Stimulated activated CD4-positive, alpha-beta T cell treated with anti-CD3 and anti-CD28 coated beads, TNF-alpha, amount 100 ng/mL, for 48 hours (primary cell): ENCODE results near the gene MUC5AC.
A peak's percentile ranks its signal among the peaks of the same experiment; 100 is the strongest.

Experiments used
- DNase-seq, 3 donors: peaks; one replicate each; pipeline ENCODE4 v3.0.0-alpha.2; 2020; ENCODE audit warnings: low read depth in 3 of 3

The MUC5AC gene

DNA sequence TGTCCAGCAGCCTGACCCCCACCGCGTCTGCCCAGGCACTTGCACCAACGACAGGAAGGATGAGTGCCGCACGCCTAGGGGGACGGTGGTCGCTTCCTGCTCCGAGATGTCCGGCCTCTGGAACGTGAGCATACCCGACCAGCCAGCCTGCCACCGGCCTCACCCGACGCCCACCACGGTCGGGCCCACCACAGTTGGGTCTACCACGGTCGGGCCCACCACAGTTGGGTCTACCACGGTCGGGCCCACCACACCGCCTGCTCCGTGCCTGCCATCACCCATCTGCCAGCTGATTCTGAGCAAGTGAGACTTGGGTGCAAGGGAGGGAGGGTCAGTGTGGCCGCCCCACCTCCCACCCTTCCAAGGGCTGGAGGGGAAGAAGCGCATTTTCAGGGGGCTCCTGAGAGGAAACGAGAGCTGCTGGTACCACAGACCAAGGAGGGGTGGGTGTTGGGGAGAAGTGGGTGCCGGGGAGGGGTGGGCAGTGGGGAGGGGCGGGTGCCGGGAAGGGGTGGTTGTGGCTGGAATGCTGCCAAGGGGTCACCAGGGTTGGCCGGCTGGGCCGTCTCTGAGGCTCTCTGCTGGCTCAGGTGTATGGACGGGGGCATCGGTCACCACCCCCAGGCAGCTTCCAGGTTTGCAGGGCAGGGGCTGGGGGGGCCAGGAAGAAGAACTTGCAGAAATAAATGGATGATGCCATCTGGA, 37.4 kb downstream of the MUC5AC start:
- no peak for DNase-seq

DNA sequence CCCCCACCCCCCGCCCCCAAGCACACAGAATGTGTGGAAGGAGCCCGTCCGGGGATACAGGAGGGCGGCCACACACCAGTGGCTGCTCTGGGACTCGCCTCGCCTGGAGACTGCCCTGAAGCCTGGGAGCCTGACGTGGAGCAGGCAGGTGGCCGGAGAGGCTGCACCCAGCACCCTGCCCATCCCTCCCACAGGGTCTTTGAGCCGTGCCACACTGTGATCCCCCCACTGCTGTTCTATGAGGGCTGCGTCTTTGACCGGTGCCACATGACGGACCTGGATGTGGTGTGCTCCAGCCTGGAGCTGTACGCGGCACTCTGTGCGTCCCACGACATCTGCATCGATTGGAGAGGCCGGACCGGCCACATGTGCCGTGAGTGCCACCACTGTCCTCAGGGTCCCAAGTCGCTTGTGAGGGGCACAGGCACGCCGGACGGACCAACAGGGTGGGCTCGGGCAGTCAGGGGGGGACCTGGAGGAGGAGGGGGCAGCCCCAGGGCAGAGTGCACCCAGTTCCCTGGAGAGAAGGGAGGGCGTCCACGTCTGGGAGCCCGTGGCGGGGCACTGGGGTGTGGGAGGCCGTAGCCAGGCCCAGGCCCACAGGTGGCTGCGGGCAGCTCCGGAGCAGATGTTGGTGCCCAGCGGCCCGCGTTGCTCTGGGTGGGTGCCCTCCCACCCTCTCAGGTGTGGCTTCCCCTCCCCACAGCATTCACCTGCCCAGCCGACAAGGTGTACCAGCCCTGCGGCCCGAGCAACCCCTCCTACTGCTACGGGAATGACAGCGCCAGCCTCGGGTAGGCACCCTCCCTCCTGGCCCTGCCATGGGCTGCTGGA, 38.1 kb downstream of the MUC5AC start:
- no peak for DNase-seq

DNA sequence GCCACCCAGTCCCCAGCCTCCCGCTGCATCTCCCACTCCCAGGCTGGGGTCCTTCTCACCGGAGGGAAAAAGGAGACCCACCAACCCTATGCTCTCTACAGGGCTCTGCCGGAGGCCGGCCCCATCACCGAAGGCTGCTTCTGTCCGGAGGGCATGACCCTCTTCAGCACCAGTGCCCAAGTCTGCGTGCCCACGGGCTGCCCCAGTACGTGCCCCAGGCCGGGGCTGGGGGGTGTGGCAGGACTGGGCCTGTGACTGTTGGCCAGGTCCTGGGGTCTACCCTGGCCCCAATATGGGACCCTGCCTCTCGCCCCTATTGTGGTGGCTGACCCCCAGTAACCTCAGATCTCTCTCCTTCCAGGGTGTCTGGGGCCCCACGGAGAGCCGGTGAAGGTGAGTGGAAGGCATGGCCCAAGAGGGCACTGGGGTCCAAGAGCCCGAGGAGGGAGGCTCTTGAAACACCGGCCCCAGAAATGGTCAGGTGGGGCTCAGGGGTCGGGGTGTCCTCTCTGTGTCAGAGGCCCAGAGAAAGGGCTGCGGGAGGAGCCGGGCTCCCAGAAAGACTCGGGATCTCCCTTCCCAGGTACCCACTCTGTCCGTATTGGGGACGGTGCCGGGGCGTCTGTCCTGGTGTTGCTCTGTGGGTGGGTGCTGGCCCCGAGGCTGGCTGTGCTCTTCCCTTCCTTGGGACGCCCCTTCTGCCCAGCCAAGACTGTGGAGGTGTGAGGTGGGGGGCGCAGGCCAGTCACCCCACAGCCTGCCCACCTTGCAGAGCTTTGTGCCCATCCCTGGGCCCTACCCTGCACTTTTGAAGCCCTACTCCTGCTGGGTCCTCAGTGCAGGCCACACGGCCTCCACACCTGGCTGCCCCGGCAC, 39.0 kb downstream of the MUC5AC start:
- no peak for DNase-seq

DNA sequence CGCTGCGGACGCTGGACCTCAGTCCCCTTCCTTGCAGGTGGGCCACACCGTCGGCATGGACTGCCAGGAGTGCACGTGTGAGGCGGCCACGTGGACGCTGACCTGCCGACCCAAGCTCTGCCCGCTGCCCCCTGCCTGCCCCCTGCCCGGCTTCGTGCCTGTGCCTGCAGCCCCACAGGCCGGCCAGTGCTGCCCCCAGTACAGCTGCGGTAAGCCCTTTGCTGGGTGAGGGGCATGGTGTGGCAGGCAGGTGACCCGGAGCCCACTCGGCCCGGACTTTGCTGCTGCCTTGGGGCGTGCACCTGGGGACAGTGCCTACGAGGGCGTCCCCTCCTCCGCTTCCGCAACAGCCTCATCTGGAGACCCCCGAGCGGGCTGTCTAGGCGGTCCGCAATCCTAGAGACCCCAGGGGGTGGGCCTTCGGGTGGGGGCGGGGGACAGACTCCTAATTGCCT, 39.7 kb downstream of the MUC5AC start:
- DNase-seq = no peak

DNA sequence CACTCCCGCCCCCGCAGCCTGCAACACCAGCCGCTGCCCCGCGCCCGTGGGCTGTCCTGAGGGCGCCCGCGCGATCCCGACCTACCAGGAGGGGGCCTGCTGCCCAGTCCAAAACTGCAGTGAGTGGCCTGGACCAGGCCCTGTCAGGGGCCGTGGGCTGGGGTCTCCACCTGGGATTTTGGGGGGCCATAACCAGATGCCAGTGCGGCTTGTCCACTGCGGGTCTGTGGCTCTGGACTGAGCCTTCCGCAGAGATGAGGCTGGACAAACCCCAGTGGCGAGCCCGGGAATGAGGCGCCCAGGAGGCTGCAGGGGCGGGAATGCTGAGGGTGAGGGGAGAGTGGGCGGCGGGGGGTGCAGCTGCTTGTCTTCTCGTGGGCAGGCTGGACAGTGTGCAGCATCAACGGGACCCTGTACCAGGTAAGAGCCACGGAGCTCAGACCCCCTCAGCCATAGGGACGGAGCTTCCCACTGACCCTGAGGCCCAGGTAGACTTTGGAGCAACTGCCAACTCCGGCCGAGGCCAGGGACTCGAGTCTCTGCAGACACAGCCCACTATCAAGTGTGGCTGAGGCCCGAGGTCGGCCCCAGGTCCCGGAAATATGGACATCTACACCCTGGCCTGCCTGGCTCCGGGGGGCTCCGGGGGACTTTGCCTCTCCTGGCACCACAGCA, 40.3 kb downstream of the MUC5AC start:
- no peak for DNase-seq

DNA sequence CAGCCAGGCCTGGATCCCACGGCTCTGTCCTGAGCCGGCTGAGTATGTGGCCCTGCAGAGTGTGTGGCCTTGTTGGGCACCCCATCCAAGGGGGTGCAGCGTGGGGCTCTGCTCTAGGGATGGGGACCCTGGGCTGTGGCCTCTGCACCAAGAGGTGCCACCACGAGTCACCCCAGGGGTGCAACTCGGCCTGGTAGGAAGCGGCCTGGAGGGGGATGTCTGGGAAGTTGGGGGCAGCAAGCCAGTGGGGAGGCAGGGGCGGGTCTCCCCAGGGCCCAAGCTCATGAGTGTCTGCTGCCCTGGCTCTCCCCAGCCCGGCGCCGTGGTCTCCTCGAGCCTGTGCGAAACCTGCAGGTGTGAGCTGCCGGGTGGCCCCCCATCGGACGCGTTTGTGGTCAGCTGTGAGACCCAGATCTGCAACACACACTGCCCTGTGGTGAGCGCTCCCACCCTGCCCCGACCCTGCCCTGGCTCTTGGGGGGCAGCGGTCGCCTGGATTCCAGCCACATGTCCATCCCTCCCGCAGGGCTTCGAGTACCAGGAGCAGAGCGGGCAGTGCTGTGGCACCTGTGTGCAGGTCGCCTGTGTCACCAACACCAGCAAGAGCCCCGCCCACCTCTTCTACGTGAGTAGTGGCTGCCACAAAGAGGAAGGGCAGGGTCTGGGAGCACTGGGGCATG, 40.9 kb downstream of the MUC5AC start:
- DNase-seq = no peak

DNA sequence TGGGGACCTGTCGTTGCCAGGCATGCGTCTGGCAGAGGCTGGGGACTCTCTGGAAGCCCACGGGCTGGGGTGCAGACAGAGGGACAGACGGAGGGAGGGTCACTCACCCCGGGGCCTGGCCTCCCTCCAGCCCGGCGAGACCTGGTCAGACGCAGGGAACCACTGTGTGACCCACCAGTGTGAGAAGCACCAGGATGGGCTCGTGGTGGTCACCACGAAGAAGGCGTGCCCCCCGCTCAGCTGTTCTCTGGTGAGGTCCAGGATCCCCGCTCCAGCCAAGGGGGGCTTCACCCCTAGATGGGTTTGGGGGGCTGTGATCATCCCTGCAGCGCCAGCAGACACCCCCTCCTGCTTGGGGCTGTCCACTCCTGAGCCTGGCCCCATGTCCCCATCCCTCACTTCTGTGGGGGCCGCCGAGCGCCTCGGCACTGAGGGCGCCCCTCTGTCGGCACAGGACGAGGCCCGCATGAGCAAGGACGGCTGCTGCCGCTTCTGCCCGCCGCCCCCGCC, 41.5 kb downstream of the MUC5AC start:
- no peak for DNase-seq

DNA sequence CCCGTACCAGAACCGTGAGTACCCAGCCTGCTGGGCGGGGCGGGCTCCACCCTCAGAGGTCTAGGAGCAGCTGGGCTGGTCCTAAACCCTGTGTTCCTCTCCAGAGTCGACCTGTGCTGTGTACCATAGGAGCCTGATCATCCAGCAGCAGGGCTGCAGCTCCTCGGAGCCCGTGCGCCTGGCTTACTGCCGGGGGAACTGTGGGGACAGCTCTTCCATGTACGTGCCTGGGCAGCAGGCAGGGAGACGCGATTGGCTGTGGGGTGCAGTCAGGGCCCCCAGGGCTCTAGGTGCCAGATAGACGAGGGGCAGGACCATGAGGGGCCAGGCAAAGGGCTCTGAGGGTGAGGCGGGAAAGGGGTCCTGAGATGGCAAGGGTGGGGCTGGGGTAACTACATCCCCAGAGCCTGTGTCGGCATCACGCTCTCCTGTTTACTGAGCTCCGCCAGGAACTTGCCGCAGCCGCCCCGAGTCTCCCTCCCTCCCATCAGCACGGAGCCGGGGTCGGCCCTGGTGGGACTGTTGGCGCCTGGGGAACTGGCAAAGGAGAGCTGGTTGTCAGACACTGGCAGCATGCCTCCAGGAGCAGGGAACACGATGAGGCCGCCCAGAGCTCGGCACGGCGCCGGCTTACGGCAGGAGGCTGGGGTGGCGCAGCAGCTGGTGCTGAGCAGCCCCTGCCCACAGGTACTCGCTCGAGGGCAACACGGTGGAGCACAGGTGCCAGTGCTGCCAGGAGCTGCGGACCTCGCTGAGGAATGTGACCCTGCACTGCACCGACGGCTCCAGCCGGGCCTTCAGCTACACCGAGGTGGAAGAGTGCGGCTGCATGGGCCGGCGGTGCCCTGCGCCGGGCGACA, 42.2 kb downstream of the MUC5AC start:
- DNase-seq = no peak

DNA sequence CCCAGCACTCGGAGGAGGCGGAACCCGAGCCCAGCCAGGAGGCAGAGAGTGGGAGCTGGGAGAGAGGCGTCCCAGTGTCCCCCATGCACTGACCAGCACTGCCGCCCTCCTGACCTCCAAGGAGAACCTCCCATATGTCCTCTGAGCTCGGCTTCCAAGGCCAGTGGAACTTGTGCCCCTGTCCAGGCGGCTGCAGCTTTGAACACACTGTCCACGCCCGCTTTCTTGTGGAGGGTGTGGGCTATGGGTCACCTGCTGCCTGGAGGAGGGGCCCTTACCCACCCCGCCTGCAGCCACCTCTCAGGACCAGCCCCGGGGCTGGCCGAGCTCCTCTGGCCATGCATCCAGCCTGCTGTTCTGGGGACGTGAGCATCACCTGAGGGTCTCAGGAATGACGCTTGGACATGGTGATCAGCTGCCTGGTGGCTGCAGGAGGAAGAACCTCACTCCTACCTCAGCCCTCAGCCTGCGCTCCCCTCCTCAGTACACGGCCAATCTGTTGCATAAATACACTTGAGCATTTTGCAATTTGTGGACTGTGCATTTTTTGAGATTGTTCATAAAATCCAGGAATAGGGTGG, 42.9 kb downstream of the MUC5AC start:
- DNase-seq = no peak

DNA sequence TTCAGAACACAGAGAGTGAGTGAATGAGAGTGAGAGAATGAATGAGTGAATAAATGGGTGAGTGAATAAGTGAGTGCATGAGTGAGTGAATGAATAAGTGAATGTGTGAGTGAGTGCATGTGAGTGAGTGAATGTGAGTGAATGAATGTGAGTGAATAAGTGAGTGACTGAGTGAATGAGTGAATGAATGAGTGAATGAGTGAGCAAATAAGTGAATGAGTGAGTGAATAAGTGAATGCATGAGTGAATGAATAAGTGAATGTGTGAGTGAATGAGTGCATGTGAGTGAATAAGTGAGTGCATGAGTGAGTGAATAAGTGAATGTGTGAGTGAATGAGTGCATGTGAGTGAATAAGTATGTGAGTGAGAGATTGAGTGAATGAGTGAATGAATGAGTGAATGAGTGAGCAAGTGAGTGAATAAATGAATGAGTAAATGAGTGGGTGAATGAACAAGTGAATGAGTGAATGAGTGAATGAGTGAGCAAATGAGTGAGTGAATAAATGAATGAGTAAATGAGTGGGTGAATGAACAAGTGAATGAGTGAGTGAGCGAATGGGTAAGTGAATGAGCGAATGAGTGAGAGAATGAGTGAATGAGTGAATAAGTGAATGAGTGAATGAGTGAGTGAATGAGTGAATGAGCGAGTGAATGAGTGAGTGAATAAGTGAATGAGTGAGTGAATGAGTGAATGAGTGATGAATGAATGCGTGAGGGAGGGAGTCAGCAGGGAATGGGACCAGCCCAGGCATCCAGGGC, 43.8 kb downstream of the MUC5AC start:
- DNase-seq = no peak

DNA sequence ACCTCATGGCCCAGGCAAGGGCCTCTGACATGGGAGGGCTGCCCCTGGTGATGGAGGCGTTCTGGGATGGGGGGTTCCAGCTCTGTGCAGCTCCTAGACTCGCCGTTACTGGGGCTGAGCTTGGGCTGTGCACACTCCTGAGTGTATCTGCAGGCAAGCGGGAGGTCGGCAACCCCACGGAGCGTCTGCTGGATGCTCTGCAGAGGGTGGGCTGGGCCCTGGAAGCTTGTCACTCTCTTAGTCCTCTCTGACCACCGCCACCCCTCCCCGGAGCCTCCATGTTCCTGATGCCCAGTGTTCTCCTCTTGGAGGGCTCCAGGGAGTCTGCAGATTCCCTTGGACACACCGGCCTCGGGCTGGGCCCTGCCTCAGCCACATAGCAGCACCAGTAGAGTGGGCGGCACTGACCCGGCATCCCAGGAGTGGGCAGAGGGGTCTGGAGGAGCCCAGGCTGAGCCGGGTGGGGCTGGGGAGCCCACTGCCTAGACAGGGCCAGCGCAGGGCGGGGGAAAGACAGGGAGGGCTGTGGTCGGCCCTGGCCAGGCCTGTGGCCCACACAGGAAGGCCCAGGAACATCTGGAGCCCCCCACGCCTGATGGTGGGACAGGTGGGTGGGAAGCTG, 44.5 kb downstream of the MUC5AC start:
- peak in 1 of 3 donors; percentile 12 for DNase-seq

DNA sequence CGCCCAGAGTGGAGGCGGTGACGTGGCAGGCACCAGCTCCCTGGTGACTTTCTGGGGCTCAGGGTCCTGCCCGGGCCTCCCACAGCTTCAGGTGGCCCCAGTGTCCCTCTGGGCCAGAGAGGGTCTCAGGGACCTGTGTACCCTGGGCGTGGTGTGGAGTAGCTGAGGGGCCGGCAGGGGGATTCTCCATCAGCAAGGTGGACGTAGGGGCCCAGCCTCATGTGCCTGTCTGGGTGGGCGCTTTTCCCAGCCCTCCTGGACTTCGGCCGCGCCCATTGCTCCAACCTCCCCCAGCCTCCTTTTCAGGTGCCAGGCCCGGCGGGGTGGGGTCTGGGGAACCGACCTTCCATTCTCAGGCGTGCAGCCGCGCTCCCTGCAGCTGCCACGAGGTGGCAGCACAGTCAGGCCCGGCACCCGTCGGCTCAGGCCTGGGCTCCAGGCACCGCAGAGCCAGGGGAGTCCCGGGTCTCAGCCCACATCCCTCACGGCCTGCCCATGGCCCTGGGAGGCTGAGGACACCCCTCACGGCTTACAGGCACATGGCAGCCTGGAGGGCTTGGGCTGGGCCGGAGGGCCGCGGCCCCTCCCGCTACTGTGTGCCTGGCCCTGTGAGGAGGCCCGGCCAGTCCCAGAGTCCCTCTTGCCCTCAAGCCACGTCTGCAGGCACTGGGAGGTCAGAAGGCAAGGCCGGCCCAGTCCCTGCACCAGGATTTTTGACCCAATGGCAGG, 45.2 kb downstream of the MUC5AC start:
- peak; percentile 34 to 64 (median 42) for DNase-seq

DNA sequence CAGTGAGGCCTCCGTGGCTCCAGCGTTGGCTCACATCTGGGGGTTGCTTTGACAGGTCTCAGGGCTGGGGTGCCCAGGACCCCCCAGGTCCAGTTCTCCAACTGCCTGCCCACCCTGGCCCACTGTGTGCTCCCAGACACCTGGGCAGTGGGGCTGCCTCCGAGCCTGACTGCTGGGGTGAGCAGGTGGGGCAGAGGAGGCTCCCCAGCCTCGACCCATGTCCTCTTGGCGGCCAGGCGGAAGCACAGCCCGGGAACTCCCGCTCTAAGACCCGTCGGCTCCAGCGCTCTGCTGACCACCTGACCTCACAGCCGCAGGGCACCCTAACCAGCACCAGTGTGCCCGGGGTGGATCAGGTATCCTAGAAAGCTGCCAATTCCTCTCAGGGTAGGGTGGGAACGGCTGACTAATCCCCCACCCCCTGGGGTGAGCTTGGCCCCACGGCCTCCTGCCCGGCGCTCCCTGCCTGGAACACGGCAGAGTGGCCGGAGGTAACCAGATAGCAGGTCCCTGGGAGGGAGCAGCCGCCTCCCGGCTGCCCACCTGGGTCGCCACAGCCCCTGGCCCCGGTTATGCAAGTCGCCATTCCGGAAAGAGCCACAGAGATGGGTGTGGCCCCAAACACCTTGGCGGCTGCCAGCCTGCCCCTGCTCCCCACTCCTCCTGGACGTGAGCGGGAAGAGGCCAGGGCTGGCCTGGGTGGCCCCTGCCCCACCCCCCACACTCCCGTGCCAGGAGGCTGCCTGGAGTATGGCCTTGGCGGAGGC, 45.9 kb downstream of the MUC5AC start:
- no peak for DNase-seq

DNA sequence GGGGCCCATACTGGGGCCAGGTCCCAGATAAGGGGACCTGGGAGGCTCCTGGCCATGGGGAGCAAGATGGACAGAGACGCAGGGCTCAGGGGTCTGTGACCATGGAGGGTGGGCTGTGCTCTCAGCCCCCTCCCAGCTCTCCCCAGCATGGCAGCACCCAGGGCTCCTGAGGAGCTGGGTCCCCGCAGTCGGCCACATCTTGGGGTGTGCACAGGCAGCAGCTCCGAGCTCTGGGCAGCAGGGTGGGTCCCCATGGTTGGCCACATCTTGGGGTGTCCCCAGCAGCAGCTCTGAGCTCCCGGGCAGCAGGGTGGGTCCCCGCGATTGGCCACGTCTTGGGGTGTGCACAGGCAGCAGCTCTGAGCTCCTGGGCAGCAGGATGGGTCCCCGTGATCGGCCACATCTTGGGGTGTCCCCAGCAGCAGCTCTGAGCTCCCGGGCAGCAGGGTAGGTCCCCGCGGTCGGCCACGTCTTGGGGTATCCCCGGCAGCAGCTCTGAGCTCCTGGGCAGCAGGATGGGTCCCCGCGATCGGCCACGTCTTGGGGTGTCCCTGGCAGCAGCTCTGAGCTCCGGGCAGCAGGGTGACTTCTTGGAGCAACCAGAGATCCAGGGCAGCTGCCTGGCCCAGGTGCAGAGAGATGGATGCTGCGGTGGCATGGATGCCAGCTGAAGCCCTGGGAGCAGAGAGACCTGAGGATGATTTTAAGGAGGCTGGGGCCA, 46.8 kb downstream of the MUC5AC start:
- DNase-seq = no peak

DNA sequence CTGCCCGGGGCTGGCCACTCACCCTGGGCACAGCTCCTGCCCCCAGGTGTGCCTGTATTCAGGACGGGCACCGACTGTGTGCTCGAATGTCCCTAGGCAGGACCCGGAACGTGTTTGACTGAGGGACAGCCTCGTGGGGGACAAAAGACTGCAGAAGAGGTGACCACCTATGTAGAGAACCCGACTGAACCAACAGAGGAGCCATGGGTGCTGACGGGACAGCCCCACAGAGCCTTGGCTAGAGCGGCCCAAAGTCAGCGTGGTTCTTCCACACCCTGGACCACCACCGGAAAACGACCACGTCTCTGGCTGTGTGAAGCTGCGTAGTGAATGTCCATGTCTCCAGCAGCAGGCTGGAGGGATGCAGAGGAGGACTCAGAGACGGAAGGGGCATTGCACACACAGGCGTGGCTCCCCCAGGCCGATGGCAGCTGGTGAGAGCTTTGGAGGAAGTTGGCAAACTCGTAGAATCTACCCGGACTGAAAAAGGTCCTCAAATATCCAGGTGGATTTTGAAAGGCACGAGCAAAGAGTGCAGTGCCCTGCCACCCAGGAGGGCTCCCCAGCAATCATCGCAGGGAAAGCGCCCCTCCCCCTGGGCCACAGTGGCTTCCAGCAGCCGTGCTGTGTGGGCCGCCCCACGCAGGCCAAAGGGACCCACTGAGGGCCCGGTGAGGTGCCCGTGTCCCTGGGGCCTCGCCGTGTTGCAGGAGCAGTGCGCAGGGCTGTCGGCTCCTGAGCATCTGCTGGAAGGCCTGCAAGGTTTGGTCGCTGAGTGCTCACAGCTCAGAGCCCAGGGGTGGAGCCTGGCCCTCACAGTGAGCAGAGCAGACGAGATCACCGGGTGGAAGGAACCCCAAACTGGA, 47.6 kb downstream of the MUC5AC start:
- DNase-seq = no peak
